Transverse colon (tissue), 3 donors: ENCODE data around the gene FIS1.
"Not testable (repeated sequence)": the region's sequence is repeated elsewhere in the genome, so short reads cannot be mapped to it uniquely, and the experiment has no call there.

Source experiments
- EP300 ChIP-seq: sonication (generic); formaldehyde crosslinking; IDR thresholded peaks from one replicate; pipeline ENCODE4 v1.6.1; 2017; ENCODE audit warnings: antibody characterized with exemption, low read depth
- POLR2A ChIP-seq: fragments of 450-650 bp; IDR thresholded peaks from one replicate; pipeline ENCODE4 v1.6.1; 2016; ENCODE audit warnings: antibody characterized with exemption, mild to moderate bottlenecking, moderate library complexity
- TF ChIP-seq, protein P1 (sequence below), 5 experiments: fragments of 200-600 bp in 3 of 5; fragments of 450-650 bp in 2 of 5; sonication (generic) in 3 of 5; IDR thresholded peaks; 1 replicate in 2 of 5; 2 replicates in 3 of 5; pipeline ENCODE4 v1.5.1; 2016 to 2017; ENCODE audit warnings: antibody characterized with exemption in 5 of 5, inconsistent platforms in 3 of 5, mild to moderate bottlenecking in 2 of 5, moderate library complexity in 1 of 5

DNA sequence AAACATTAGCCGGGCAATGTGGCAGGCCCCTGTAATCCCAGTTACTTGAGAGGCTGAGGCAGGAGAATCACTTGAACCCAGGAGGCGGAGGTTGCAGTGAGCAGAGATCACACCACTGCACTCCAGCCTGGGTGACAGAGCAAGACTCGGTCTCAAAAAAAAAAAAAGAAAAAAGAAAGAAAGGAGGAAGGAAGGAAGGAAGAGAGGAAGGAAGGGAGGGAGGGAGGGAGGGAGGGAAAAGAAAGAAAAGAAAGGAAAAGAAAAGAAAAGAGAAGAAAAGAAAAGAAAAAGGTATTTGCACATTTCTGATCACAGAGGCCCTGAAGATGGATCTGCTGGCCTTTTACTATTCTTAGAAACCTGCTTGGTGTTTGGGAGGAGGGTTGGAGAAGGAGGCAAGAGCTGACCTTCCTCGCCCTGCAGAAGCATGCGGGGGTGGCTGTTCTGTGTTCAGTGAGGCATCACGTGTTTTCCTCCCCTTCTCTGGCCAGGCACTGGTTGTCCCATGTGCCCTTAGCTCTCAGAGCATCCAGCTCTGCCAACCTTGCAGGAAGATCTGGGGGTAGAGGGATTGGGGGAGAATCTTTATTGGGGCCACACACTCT, 19.3 kb upstream of the FIS1 start:
- TF ChIP-seq EP300, POLR2A: not testable (repeated sequence)
- TF ChIP-seq, protein P1, sequence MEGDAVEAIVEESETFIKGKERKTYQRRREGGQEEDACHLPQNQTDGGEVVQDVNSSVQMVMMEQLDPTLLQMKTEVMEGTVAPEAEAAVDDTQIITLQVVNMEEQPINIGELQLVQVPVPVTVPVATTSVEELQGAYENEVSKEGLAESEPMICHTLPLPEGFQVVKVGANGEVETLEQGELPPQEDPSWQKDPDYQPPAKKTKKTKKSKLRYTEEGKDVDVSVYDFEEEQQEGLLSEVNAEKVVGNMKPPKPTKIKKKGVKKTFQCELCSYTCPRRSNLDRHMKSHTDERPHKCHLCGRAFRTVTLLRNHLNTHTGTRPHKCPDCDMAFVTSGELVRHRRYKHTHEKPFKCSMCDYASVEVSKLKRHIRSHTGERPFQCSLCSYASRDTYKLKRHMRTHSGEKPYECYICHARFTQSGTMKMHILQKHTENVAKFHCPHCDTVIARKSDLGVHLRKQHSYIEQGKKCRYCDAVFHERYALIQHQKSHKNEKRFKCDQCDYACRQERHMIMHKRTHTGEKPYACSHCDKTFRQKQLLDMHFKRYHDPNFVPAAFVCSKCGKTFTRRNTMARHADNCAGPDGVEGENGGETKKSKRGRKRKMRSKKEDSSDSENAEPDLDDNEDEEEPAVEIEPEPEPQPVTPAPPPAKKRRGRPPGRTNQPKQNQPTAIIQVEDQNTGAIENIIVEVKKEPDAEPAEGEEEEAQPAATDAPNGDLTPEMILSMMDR (IDR thresholded peaks at IDR 0.05), result not testable (repeated sequence)
